Hepatocyte (in vitro differentiated cells): ENCODE results near the gene ZNF222. TPM values are rescaled to one million over a fixed set of nuclear protein-coding genes. Genes with fewer than 3 reads are reported as not detected.

Experiments used
- DNase-seq: peaks from one replicate; pipeline ENCODE4 v3.0.0-alpha.2; 2016; ENCODE audit warnings: low spot score
- H2AFZ ChIP-seq: fragments of 200-600 bp; sonication (generic); 2 replicates; pipeline ENCODE4 v1.6.0; 2016; ENCODE audit warnings: antibody characterized with exemption, mild to moderate bottlenecking
- H3K27ac ChIP-seq: fragments of 200-600 bp; sonication (generic); 2 replicates; pipeline ENCODE4 v1.5.1; 2016; ENCODE audit warnings: mild to moderate bottlenecking
- H3K27me3 ChIP-seq: fragments of 200-600 bp; sonication (generic); 2 replicates; pipeline ENCODE4 v1.6.1; 2016
- H3K36me3 ChIP-seq: fragments of 200-600 bp; sonication (generic); replicated peaks from 2 replicates; pipeline ENCODE4 v1.5.1; 2016; ENCODE audit warnings: low read depth; ENCODE audit not compliant: insufficient read depth
- H3K4me1 ChIP-seq: fragments of 200-600 bp; sonication (generic); 2 replicates; pipeline ENCODE4 v1.5.1; 2016; ENCODE audit warnings: mild to moderate bottlenecking, moderate library complexity; ENCODE audit not compliant: insufficient read depth
- H3K4me2 ChIP-seq: fragments of 200-600 bp; sonication (generic); 2 replicates; pipeline ENCODE4 v1.6.0; 2016
- H3K4me3 ChIP-seq: fragments of 200-600 bp; sonication (generic); 2 replicates; pipeline ENCODE4 v1.5.1; 2016; ENCODE audit warnings: mild to moderate bottlenecking
- H3K79me2 ChIP-seq: fragments of 200-600 bp; sonication (generic); 2 replicates; pipeline ENCODE4 v1.6.0; 2017; ENCODE audit warnings: mild to moderate bottlenecking
- H3K9me2 ChIP-seq: fragments of 200-600 bp; sonication (generic); replicated peaks from 2 replicates; pipeline ENCODE4 v1.6.0; 2017; ENCODE audit warnings: mild to moderate bottlenecking; ENCODE audit not compliant: insufficient read depth
- H3K9me3 ChIP-seq: fragments of 200-600 bp; sonication (generic); 2 replicates; pipeline ENCODE4 v1.5.1; 2016; ENCODE audit warnings: low read depth, mild to moderate bottlenecking
- H4K20me1 ChIP-seq: fragments of 200-600 bp; sonication (generic); 2 replicates; pipeline ENCODE4 v1.6.0; 2016; ENCODE audit warnings: mild to moderate bottlenecking; ENCODE audit not compliant: insufficient read depth, poor library complexity, severe bottlenecking
- CTCF ChIP-seq: fragments of 200-600 bp; sonication (generic); IDR thresholded peaks from 2 replicates; pipeline ENCODE4 v1.5.1; 2016; ENCODE audit warnings: antibody characterized with exemption, mild to moderate bottlenecking; ENCODE audit not compliant: poor library complexity
- EZH2 ChIP-seq: fragments of 200-600 bp; sonication (generic); IDR thresholded peaks from 2 replicates; pipeline ENCODE4 v1.6.1; 2016; ENCODE audit warnings: antibody characterized with exemption, mild to moderate bottlenecking, borderline replicate concordance
- EZH2phosphoT487 ChIP-seq: fragments of 200-600 bp; sonication (generic); IDR thresholded peaks from one replicate; pipeline ENCODE4 v1.6.1; 2018; ENCODE audit warnings: antibody characterized with exemption, mild to moderate bottlenecking, low read depth, moderate library complexity; ENCODE audit not compliant: unreplicated experiment, severe bottlenecking
- WGBS: methylation state at CpG from one replicate; pipeline ENCODE4 v1.1.6; 2016; ENCODE audit warnings: low lambda C conversion rate; ENCODE audit errors: missing lambda C conversion rate; 5-methylcytosine and 5-hydroxymethylcytosine counted together
- polyA plus RNA-seq: library from polyadenylated mRNA; unstranded; fragments of >200 nt; fragmentation: Nextera tagmentation; extraction: Ambion mirVana; gene quantifications from 2 replicates; pipeline ENCODE4 v1.2.1, GENCODE V29; 2016
- total RNA-seq: library from RNA; depleted of rRNA; stranded (reverse); fragments of >200 nt; gene quantifications from 2 replicates; pipeline ENCODE4 v1.2.3, GENCODE V29; 2014

The ZNF222 gene
- total and polyA plus RNA-seq, 2 experiments from 2014 or later: 1.8 to 6.3 TPM

- no peaks in the 10 kb centered on the region for H3K27me3 ChIP-seq
- peak within 1 kb of the TSS; percentile 78 for H2AFZ ChIP-seq
- peak within 1 kb of the TSS; percentile 39 for H3K27ac ChIP-seq
- peaks cover 27% of the 10 kb centered on the region for H3K79me2 ChIP-seq
- no peaks in the 10 kb centered on the region for H3K9me2 ChIP-seq
- WGBS: 1% methylated on average over 39 of the region's 40 CpGs
- no peaks in the 10 kb centered on the region for H3K4me1 ChIP-seq
- H3K4me2 ChIP-seq: peak within 1 kb of the TSS; percentile 73
- TF ChIP-seq EZH2phosphoT487 (no peak), CTCF (no peak), EZH2 (no peak)
- peaks cover 5% of the 10 kb centered on the region for H3K9me3 ChIP-seq
- peak within 1 kb of the TSS; percentile 47 for H3K4me3 ChIP-seq
- H3K36me3 ChIP-seq: no peaks in the 10 kb centered on the region
- peak; percentile 90 for DNase-seq
- no peaks in the 10 kb centered on the region for H4K20me1 ChIP-seq
Observed at GRCh38 chr19:43983912-43984686, 41.1 kb upstream of the ZNF222 start, which contains the start of gene ZNF155. Gene ZNF155 (plus strand): TSS chr19:43984188. CDS start chr19:43988544, 4,356 bp downstream.

- peak overlapping the region; percentile 47 for H3K4me3 ChIP-seq
- DNase-seq: no peak
- WGBS: 17% methylated on average over 14 of the region's 14 CpGs
- peaks cover 5% of the 10 kb centered on the region for H3K9me3 ChIP-seq
- H3K27ac ChIP-seq: peak overlapping the region; percentile 39
- H2AFZ ChIP-seq: peak overlapping the region; percentile 78
- no peaks in the 10 kb centered on the region for H3K36me3 ChIP-seq
- no peaks in the 10 kb centered on the region for H3K9me2 ChIP-seq
- peak overlapping the region; percentile 73 for H3K4me2 ChIP-seq
- no peaks in the 10 kb centered on the region for H3K4me1 ChIP-seq
- no peaks in the 10 kb centered on the region for H3K27me3 ChIP-seq
- H3K79me2 ChIP-seq: peaks cover 27% of the 10 kb centered on the region
- TF ChIP-seq EZH2: no peak
- no peak for TF ChIP-seq EZH2phosphoT487
- TF ChIP-seq CTCF: no peak
- no peaks in the 10 kb centered on the region for H4K20me1 ChIP-seq
Observed at GRCh38 chr19:43984687-43985000, 40.5 kb upstream of the ZNF222 start.

- Histone ChIP-seq H3K27me3 (no peaks in the 10 kb centered on the region), H2AFZ (no peak overlapping the region), H3K4me2 (no peak overlapping the region), H3K9me3 (no peaks in the 10 kb centered on the region), H3K9me2 (no peaks in the 10 kb centered on the region), H4K20me1 (no peaks in the 10 kb centered on the region), H3K27ac (no peak overlapping the region), H3K79me2 (no peaks in the 10 kb centered on the region), H3K4me3 (no peak overlapping the region), H3K4me1 (peaks cover 5% of the 10 kb centered on the region), H3K36me3 (no peaks in the 10 kb centered on the region)
- 84% methylated on average over 10 of the region's 10 CpGs for WGBS
- TF ChIP-seq EZH2phosphoT487: no peak
- TF ChIP-seq EZH2: no peak
- TF ChIP-seq CTCF: no peak
- no peak for DNase-seq
Observed at GRCh38 chr19:43997631-43998290, 27.4 kb upstream of the ZNF222 start.
